GM12874 (cell line): Measurements from ENCODE around the gene SNX5.

Source experiments
- TF ChIP-seq, protein P1 (sequence below): IDR thresholded peaks from 2 replicates; pipeline ENCODE4 v1.5.1; 2011; ENCODE audit warnings: low read depth, mild to moderate bottlenecking, control low read depth, low read length, moderate library complexity; ENCODE audit not compliant: insufficient read depth

The SNX5 gene

DNA sequence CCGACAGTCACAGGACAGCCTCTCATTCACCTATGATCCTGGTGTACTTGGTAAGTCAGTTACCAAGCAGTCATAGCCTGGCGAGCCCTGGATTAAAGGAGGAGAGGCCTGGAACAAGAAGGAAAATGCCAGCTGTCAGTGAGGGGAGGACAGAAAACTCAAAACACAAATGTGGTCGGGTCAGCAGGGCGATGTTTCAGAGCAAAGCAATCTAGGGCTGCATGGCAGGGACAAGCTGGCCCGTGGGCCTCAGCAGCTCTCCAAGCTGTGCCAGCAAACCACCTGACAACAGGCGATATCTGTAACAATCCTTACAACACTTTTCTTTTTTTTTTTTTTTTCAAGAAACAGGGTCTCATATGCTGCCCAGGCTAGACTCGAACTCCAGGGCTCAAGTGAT lies 40.5 kb upstream of the SNX5 start:
- TF ChIP-seq, protein P1, sequence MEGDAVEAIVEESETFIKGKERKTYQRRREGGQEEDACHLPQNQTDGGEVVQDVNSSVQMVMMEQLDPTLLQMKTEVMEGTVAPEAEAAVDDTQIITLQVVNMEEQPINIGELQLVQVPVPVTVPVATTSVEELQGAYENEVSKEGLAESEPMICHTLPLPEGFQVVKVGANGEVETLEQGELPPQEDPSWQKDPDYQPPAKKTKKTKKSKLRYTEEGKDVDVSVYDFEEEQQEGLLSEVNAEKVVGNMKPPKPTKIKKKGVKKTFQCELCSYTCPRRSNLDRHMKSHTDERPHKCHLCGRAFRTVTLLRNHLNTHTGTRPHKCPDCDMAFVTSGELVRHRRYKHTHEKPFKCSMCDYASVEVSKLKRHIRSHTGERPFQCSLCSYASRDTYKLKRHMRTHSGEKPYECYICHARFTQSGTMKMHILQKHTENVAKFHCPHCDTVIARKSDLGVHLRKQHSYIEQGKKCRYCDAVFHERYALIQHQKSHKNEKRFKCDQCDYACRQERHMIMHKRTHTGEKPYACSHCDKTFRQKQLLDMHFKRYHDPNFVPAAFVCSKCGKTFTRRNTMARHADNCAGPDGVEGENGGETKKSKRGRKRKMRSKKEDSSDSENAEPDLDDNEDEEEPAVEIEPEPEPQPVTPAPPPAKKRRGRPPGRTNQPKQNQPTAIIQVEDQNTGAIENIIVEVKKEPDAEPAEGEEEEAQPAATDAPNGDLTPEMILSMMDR: no peak

DNA sequence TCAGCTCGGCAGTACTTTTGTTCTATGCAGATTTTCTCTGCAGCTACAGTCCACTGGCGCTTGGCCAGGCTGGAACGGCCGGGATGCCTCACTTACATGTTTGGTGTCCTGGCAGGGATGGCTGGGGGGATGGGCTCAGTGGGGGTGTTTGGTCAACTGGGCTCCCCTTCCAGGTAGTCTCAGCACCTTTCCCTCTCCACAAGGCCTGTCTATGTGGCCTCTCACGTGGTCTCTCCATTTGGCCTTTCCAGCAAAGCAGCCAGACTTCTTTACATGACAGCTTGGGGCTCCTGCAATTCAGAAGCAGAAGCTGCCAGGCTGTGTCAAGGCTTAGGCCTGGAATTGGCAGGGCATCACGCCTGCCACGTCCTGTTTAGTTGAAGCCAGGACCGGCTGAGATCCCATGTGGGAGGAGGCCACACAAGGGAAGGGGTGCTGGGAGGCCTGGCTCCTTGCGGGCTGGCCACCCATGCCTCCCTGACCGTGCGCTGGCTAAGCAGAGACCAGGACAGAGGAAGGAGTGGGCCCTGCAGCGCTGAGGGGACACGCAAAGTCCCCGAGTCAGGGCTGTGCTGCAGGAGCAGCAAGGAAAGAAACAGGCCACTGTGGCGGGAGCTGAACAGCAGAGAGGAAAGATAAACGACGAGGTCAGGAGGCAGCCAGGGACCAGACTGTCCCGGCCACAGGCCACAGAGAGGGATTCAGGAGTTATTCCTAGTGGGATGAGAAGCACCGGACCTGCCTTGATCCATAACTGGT lies 39.1 kb upstream of the SNX5 start:
- TF ChIP-seq, protein P1: no peak

DNA sequence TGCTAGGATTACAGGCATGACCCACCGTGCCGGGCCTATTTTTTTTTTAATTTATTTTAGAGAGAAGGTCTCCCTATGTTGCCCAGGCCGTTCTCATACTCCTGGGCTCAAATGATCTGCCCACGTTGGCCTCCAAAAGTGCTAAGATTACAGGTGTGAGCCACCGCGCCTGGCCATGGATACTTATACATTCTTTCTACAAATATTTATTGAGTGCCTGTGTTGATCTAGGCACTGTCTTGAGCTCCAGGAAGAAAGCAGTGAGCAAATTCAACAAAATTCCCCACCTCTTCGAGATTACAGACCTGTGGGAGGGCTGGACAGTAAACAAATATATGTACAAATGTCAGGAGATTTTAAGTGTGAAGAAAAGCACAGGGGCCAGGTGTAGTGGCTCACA lies 38.1 kb upstream of the SNX5 start:
- TF ChIP-seq, protein P1: no peak

DNA sequence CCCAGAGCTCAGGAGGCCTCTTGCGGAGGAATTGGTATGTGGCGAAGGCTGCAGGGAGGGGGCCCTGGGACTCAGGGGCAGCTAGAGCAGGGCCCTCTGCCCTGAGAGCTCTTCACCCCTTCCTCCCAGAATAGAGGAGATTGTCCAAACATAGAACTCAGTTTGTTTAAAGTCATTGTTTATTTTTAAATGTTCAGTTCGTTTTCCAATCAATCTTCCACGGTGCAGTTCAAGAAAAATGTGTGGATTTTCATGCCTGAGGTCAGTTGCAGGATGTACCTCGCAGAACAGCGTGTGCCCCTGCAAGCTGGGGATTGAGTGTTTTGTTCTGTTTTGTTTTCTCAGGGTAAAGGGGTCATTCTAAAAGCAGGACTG lies 37.4 kb upstream of the SNX5 start:
- TF ChIP-seq, protein P1: no peak

DNA sequence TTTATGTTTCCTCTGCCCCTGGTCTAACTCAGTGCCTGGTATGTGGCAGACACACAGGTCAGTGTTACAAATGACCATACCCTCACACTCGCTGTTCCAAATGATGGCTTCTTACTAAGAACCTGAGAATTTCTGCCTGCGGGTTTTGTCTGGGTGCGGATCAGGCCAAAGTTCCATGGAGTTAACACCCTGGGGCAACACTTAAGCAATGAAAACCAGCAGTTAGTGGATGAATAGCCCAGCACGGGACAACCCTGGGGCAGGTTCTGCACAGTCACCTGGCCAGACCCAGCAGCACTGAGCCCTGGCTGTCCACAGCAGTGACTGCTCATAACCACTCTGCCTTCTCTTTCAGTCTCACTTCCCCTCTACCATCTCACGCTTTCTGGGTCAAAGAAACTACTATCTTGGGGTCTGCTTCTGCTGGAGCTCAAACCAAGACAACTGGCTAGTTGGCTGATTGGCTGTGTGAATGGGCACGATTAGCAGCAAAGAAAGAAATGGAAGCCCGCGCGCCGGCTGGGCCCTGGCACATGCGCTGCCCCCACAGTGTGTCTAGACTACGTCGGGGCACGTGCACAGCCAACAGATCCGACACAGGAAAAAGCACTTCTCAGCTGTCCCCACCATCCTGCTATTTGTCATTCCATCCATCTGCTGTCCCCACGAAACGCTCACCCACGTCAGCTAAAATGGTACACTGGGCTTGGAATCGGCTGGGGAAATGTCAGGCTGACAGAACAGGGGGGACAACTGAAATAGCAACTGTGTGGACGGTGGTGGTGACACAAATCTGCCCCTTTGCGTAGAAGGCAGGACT lies 36.8 kb upstream of the SNX5 start:
- TF ChIP-seq, protein P1: no peak

DNA sequence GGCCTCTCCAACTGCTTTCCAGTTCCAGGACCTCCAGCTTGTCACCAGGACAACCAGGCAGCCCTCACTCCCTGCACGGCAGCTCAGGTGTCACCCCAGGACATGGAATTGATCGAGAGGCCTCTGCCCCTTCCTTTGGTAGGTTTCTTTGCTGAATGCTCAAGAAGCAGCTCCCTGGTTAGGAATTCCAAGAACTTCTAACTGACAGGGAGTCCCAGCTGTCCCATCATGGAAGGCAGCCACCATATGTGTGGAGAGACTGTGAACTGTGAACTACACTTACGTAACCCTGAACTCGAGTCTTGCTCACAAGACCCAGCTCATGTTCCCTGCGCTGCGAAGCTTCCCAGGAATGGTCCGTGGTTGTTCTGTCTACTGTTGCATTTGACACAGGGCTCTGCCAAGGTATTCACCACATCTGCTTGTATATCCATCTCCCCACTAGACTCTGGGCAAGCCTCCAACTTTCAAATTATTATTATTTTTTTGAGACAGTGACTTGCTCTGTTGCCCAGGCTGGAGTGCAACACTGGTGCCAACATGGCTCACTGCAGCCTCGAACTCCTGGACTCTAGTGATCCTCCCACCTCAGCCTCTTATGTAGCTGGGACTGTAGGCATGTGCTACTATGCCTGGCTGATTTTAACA lies 35.9 kb upstream of the SNX5 start:
- TF ChIP-seq, protein P1: no peak

DNA sequence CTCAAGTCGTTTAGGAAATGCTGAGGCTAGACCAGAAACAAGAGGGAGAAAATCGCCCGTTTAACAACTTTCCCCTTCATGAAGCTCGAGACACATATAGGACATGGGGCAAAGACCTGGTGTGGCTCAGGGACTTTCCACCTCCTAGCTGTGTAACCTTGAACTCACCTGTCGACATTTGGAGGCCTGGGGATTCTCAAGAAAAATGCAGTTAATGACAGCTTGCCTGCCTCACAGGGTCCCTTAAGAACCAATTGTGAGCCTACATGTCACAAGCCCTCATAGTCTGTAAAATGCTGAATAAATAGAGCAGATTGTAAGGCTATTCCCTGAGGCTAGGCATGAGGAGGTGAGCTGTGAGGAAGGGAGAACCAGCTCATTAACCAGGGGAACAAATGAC lies 35.3 kb upstream of the SNX5 start:
- TF ChIP-seq, protein P1: no peak
